HepG2 (cell line): Measurements from ENCODE around the gene RHOT2.

Experiments used
- ARID2 ChIP-seq: sonication (generic); formaldehyde crosslinking; IDR thresholded peaks from 2 replicates; pipeline ENCODE4 v1.8.1; 2022; ENCODE audit warnings: mild to moderate bottlenecking, missing genetic modification reagents, borderline replicate concordance
- CBX5 ChIP-seq: sonication (generic); formaldehyde crosslinking; IDR thresholded peaks from 2 replicates; pipeline ENCODE4 v1.4.0; 2020; ENCODE audit warnings: missing genetic modification reagents, borderline replicate concordance
- ETV6 ChIP-seq: sonication (generic); formaldehyde crosslinking; conservative IDR thresholded peaks from 2 replicates; pipeline ENCODE4 v1.4.0; 2020; ENCODE audit warnings: missing genetic modification reagents
- GABPB1 ChIP-seq: IDR thresholded peaks from 2 replicates; pipeline ENCODE4 v1.6.1; 2016; ENCODE audit warnings: mild to moderate bottlenecking, missing genetic modification reagents, moderate library complexity, missing compliant biosample characterization
- TAF1 ChIP-seq: sonication (generic); formaldehyde crosslinking; IDR thresholded peaks from 2 replicates; pipeline ENCODE4 v1.4.0; 2020; ENCODE audit warnings: missing genetic modification reagents
- ZNF552 ChIP-seq: sonication (generic); formaldehyde crosslinking; IDR thresholded peaks from 2 replicates; pipeline ENCODE4 v1.9.0; 2022; ENCODE audit warnings: missing genetic modification reagents, mild to moderate bottlenecking, borderline replicate concordance
- TF ChIP-seq, protein P1 (sequence below): sonication (generic); formaldehyde crosslinking; IDR thresholded peaks from 2 replicates; pipeline ENCODE4 v1.5.0; 2020; ENCODE audit warnings: mild to moderate bottlenecking, missing genetic modification reagents, moderate library complexity
- TF ChIP-seq, protein P2 (sequence below): fragments of 450-650 bp; IDR thresholded peaks from 2 replicates; pipeline ENCODE4 v1.6.1; 2016
- TF ChIP-seq, protein P3 (sequence below): IDR thresholded peaks from 2 replicates; pipeline ENCODE4 v1.6.1; 2016; ENCODE audit warnings: mild to moderate bottlenecking, missing biosample characterization, missing genetic modification reagents
- TF ChIP-seq, protein P4 (sequence below), 2 experiments: sonication (generic) in 1 of 2; formaldehyde crosslinking in 1 of 2; IDR thresholded peaks; 2 replicates each; pipeline versions ENCODE4 v1.5.1 to v1.6.1; 2011 to 2020; ENCODE audit warnings: borderline replicate concordance in 1 of 2, low read depth in 1 of 2, low read length in 1 of 2, mild to moderate bottlenecking in 1 of 2, missing genetic modification reagents in 1 of 2, moderate library complexity in 1 of 2

DNA sequence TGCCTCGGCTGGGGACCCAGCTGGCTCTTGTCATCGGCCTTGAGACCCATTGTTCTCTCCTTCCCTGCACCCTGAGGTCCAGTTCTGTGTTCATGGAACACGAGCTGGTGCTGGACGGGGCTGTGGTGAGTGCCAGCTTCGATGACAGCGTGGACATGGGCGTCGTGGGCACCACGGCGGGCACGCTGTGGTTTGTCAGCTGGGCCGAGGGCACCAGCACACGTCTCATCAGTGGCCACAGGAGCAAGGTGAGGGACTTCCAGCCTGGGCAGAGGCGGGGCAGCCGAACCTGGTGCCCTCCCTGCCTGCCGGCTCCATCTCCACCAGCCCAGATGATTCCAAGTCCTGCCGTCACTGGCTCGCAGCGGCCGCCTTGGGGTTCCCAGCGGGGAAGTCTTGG lies 5.3 kb upstream of the RHOT2 start:
- TF ChIP-seq CBX5 (no peak), ZNF552 (no peak), ARID2 (CRISPR knock-in tag) (no peak), TAF1 (CRISPR knock-in tag) (no peak), ETV6 (CRISPR knock-in tag) (no peak), GABPB1 (CRISPR knock-in tag) (no peak)
- TF ChIP-seq, protein P1, sequence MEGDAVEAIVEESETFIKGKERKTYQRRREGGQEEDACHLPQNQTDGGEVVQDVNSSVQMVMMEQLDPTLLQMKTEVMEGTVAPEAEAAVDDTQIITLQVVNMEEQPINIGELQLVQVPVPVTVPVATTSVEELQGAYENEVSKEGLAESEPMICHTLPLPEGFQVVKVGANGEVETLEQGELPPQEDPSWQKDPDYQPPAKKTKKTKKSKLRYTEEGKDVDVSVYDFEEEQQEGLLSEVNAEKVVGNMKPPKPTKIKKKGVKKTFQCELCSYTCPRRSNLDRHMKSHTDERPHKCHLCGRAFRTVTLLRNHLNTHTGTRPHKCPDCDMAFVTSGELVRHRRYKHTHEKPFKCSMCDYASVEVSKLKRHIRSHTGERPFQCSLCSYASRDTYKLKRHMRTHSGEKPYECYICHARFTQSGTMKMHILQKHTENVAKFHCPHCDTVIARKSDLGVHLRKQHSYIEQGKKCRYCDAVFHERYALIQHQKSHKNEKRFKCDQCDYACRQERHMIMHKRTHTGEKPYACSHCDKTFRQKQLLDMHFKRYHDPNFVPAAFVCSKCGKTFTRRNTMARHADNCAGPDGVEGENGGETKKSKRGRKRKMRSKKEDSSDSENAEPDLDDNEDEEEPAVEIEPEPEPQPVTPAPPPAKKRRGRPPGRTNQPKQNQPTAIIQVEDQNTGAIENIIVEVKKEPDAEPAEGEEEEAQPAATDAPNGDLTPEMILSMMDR = no peak
- TF ChIP-seq, protein P2, sequence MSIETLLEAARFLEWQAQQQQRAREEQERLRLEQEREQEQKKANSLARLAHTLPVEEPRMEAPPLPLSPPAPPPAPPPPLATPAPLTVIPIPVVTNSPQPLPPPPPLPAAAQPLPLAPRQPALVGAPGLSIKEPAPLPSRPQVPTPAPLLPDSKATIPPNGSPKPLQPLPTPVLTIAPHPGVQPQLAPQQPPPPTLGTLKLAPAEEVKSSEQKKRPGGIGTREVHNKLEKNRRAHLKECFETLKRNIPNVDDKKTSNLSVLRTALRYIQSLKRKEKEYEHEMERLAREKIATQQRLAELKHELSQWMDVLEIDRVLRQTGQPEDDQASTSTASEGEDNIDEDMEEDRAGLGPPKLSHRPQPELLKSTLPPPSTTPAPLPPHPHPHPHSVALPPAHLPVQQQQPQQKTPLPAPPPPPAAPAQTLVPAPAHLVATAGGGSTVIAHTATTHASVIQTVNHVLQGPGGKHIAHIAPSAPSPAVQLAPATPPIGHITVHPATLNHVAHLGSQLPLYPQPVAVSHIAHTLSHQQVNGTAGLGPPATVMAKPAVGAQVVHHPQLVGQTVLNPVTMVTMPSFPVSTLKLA = no peak
- TF ChIP-seq, protein P3, sequence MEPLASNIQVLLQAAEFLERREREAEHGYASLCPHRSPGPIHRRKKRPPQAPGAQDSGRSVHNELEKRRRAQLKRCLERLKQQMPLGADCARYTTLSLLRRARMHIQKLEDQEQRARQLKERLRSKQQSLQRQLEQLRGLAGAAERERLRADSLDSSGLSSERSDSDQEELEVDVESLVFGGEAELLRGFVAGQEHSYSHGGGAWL (CRISPR knock-in tag) = no peak
- TF ChIP-seq, protein P4, sequence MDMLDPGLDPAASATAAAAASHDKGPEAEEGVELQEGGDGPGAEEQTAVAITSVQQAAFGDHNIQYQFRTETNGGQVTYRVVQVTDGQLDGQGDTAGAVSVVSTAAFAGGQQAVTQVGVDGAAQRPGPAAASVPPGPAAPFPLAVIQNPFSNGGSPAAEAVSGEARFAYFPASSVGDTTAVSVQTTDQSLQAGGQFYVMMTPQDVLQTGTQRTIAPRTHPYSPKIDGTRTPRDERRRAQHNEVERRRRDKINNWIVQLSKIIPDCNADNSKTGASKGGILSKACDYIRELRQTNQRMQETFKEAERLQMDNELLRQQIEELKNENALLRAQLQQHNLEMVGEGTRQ (IDR thresholded peaks at IDR 0.05; ENCODE audit: low read depth, low read length) = no peak
- TF ChIP-seq, protein P4 (CRISPR knock-in tag; IDR thresholded peaks at IDR 0.05; ENCODE audit: borderline replicate concordance) = no peak
